NCI-H748 treated with DMSO at 0.1 percent for 48 hours (cell line): ENCODE measurements around the gene NUP214.

Source experiments
- DNase-seq: peaks from one replicate; lab custom pipeline; 2025; lab: John Stamatoyannopoulos, UW

NUP214 gene

DNA sequence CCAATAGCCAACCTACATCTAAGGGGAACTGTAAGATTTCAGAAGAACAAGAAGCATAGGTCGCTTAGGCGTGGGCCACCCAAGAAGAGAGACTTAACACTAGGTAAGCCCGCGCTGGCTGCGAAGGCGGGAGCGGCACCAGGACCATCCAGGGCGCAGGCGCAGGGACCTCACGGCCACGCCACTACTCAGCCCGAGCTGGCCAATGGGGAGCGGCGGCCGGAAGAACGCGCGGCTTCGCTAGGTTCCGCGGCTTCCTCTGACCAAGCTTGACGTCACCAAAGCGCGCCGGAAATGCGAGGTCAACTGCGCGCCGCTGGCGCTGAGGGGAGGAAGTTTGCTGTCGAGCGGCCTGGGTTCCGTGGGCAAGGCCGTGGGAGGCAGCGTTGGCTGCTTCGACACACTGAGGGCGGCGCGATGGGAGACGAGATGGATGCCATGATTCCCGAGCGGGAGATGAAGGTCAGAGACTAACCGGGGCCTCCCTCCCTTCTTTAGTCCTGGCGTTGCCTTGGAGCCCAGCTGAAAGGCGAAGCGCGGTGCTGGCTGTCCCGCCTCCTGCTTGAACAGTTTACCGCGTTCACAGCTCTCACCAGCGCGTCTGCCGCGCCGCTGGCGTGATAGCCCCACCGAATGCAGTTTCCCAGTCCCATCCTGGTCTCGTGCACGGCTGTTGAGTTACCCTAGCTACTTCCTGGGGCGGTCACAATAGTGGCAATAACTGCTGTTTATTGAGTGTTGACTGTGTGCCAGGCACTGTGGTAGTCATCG lies at the start of gene NUP214:
Gene NUP214, plus strand, starts transcription at position 299 of the 771 bp plus-strand sequence. Its CDS starts 119 bp downstream, at position 418.
- DNase-seq: peak; percentile 95

DNA sequence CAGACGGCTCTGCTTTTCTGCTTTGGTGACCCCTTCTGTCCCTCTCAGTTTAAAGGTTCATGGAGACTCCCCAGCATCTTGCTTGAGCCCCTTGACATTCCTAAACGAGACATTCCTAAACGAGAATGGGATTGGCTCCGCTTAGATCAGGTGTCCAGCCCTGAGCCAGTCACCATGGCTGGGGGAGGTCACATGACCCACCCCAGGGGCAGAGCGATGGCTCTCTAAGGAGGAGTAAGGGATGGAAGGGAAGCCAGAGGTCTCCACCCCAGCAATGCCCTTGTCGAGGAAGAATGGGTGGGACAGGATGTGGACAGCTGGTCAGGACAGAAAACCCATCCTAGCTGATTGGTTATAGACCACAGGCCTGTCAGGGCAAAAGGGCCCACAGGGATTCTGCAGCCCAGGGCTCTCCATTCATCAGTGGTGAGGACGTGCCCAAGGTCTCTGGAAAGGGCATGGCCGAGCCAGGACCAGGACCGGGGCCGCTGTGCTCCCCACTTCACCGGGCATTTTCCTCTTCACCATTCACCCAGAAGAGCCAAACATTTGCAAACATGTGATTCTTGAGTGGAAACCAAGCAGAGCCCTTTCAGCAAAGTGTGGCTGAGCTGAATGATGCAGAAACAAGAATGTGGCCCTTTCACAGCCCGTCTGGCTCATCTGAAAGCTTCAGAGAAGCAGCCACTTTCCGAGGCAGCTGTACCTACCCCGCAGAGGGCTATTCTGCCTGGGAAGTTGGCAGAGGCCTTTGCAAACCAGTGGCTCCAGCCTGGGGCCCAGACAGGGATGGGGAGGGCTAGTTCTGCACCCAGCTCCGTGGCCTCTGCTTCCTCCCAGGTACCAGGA lies 48.8 kb upstream of the NUP214 start:
- no peak for DNase-seq

DNA sequence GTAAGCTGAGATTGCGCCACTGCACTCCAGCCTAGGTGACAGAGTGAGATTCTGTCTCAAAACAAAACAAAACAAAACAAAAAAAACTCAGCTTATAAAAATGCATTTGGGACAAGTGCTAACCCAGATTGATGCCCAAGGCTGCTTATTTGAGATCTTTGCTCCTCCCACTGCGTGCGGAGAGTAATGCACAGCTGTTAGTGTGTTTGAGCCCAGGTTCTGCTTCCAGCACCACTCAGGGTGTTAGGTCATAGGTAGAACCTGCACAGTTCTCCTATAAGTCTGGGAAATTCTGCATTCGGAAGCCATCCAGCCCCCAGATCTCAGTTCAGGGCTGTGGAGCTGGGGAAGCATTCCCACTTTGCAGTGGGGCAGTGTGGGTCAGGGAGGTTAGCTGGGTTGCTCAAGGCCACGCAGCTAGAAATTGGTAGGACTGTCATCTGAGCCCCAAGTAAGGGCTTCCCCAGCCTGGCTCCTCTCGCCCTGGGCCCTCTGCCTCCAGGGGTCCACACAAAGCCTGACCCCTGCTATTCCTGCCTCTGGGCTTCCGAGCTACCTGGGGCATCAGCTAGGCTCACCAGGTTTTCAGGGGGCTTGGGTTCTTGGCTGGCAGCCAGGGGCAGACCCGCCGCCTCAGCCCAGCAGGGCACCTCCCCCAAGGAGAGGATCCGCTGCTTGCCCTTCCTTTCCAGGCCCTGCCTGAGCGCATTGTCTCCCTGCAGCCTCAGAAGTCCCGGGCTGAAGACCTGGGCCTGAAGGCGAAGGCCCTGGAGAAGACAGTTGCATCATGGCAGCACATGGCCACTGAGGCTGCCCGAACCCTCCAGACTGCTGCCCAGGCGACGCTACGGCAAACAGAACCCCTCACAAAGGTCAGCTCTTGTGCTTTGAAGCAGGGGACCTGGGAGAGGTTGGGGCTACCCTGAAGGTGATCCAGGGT lies 46.7 kb upstream of the NUP214 start:
- DNase-seq: no peak

DNA sequence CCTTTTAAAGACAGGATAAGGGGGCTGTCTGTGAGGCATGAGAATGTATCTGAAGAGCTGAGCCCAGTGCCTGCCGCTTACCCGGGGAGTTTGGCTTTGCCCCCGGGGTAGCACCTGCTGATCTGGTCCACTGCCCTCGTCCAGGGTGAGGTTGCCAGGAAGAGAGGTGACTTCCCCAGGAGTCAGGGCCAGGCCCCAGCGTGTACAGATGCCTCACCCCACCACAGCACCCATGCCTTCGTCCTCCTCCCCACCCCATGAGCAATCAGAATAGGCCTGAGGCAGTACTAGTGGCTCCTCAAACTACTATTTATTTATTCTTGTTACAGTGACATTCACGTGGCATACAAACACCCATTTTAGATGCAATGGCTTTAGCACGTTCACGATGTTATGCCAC lies 44.8 kb upstream of the NUP214 start:
- DNase-seq: no peak

- DNase-seq: no peak
These were observed 43.5 kb upstream of the NUP214 start for GRCh38 chr9:131081868-131082267.

DNA sequence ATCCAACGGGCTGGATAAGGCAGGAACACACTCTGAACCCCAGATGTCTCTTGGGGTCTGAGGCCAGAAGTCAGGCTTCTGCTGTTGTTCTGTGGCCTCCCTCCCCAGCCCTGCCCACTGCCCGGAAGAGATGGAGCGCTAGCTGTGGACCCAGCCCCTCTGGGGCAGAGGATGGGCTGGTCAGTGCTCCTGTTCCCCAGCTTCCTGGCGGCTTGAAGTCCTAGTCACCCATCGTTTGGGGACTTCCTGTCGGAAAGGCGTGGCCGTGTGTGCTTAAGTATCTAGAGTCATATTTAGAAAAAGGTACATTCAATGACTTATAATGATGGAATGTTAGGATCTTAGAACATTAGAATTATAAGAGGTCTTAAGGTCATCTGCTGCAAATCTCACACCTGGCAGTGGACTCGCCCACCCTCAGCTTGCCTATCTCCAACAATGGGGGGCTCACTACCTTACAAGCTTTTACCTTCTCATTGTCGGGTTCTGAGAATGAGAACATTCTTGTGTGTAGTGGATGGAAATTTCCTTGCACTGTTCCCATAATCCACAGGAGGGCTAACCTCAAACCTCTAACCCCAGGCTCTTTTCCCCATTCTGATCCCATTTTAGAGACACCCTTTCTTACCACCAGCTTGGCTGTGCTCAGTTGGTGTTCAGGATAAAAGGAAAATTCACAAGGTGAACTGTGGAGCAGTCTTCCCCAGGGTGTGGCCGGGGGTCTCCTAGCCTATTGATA lies 42.4 kb upstream of the NUP214 start:
- DNase-seq: no peak

- no peak for DNase-seq
These were observed 40.6 kb upstream of the NUP214 start for GRCh38 chr9:131084661-131085369.

GRCh38 chr9:131085370-131086122 lies 39.8 kb upstream of the NUP214 start:
- no peak for DNase-seq

- DNase-seq: no peak
These were observed 38.0 kb upstream of the NUP214 start for GRCh38 chr9:131087354-131087893.

DNA sequence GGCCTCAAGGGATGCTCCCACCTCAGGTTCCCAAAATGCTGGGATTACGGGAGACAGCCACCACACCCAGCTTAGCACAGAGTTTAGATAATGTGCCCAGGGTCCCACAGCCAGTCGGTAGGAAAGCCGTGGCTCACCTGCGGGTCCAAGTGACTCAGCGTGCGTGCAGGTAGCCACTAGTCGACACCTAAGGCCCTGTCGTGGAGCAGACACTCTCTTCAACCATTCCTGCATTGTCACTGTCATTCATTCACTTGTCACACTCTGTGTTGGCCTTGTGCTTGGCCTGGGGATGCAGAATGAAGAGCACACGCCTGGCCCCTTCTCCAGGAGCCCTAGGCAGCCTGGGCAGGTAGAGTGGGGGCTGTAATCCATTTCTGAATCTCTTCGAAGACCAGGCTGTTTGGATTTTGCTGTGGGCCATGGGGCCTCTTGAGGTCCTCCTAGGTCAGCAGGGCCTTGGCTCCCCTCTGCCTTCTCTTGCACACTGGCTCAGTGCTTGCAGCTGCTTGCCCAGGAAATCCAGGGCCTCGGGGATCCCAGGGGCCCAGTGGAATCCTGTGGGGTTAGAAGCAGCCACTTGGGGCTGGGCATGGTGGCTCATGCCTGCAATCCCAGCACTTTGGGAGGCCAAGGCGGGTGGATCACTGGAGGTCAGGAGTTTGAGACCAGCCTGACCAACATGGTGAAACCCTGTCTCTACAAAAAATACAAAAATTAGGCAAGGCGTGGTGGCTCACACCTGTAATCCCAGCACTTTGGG lies 35.2 kb upstream of the NUP214 start:
- DNase-seq: no peak

GRCh38 chr9:131091352-131091992 lies 33.9 kb upstream of the NUP214 start:
- DNase-seq: no peak

GRCh38 chr9:131092030-131092429 lies 33.4 kb upstream of the NUP214 start:
- no peak for DNase-seq

GRCh38 chr9:131092548-131093440 lies 32.6 kb upstream of the NUP214 start:
- DNase-seq: no peak

- DNase-seq: no peak
These were observed 31.4 kb upstream of the NUP214 start for GRCh38 chr9:131094015-131094414.

DNA sequence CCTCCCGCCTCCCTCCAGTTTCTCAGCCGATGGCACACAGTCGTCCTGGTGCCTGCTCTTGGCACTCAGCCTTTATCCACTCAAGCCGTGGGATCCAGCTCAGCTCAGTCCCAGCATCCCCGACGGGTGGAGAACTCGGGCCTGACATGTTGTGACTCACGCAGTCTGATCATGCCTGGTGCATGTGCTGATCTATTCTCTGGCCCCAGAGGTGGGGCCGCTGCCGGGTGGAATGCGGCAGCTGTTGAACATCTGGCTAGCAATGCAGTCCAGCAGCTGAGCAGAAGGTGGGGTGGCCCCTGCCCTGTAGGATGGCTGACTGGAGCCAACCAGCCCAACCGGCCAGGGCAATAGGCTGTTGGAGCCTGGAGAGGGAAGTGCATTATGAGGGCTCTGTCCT lies 30.8 kb upstream of the NUP214 start:
- no peak for DNase-seq

DNA sequence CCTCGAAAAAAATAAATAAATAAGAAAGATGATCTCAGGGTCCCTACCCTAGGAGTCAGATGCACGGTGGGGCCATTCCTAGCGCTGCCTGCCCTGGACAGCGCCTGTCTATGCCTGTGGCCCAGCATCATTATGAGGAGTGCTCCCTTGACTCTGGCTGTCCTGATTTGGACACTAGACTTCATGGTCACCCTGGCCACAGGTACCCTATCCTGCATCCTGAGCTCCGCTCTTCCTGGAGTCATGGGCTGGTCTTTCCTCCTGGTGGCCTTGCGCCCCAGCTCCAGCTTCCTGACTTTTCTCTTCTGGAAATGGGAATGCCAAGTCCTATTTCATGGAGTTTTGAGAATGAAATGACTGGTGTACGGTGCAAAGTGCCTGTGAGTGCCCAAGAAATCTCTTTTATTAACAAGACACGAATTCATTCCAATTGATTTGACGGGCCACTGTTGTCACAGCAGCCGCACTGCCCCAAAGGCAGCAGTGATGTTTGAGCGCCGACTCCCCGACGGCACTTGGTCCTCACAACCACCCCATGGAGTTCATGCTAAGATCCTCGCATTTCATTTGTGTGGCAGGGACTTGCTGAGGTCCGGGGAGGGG lies 29.6 kb upstream of the NUP214 start:
- no peak for DNase-seq
